ENCODE data around the gene OR2S2.

DNA sequence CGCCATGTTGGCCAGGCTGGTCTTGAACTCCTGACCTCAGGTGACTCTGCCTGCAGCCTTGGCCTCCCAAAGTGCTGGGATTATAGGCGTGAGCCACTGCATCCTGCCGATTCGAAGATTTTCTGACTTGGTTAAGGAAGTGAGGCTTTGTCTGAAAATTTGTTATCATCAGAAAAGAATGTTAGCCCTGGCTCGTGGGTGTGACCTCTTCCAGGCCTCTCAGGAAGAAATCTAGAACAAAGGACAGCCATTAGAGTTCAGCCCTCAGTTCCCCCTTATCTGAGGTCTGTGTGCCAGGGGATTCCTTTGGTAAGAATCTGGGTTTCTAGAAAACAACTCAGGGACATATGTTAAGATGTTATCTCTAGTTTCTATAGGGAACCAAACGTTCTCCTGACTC lies 6.2 kb downstream of the OR2S2 start:
- TF ChIP-seq, protein P1, sequence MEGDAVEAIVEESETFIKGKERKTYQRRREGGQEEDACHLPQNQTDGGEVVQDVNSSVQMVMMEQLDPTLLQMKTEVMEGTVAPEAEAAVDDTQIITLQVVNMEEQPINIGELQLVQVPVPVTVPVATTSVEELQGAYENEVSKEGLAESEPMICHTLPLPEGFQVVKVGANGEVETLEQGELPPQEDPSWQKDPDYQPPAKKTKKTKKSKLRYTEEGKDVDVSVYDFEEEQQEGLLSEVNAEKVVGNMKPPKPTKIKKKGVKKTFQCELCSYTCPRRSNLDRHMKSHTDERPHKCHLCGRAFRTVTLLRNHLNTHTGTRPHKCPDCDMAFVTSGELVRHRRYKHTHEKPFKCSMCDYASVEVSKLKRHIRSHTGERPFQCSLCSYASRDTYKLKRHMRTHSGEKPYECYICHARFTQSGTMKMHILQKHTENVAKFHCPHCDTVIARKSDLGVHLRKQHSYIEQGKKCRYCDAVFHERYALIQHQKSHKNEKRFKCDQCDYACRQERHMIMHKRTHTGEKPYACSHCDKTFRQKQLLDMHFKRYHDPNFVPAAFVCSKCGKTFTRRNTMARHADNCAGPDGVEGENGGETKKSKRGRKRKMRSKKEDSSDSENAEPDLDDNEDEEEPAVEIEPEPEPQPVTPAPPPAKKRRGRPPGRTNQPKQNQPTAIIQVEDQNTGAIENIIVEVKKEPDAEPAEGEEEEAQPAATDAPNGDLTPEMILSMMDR (IDR thresholded peaks at IDR 0.05): no peak
- no peak for TF ChIP-seq ZFX (IDR thresholded peaks at IDR 0.05; ENCODE audit: borderline replicate concordance)

All from 22Rv1 (cell line).